ENCODE measurements around the gene SCGB1C2. TPM values are rescaled to one million over a fixed set of nuclear protein-coding genes. Genes with fewer than 3 reads are reported as not detected.
A peak's percentile ranks its signal among the peaks of the same experiment; 100 is the strongest.
"Not testable (repeated sequence)": the region's sequence is repeated elsewhere in the genome, so short reads cannot be mapped to it uniquely, and the experiment has no call there.

The SCGB1C2 gene
- total RNA-seq = not detected
- long read RNA-seq = 0 reads

- DNase-seq (ENCODE audit: low spot score) = peak; percentile 17
- intact Hi-C loops (cut with DNase I) = not testable (repeated sequence)
Measured at GRCh38 chr17:137166-137807, at the start of gene SCGB1C2. Gene SCGB1C2 (plus strand): TSS chr17:137569. CDS start chr17:137591, 22 bp downstream.

DNA sequence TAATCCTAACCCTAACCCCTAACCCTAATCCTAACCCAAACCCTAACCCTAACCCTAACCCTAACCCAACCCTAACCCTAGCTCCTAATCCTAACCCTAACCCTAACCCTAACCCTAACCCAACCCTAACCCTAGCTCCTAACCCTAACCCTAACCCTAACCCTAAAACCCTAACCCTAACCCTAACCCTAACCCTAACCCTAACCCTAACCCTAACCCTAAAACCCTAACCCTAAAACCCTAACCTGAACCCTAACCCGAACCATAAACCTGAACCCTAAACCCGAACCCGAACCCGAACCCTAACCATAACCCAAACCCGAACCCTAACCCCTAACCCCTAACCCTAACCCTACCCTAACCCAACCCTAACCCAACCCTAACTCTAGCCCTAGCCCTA is 24.3 kb upstream of the SCGB1C2 start:
- intact Hi-C loops (cut with DNase I); DNase-seq (ENCODE audit: low spot score): not testable (repeated sequence)

DNA sequence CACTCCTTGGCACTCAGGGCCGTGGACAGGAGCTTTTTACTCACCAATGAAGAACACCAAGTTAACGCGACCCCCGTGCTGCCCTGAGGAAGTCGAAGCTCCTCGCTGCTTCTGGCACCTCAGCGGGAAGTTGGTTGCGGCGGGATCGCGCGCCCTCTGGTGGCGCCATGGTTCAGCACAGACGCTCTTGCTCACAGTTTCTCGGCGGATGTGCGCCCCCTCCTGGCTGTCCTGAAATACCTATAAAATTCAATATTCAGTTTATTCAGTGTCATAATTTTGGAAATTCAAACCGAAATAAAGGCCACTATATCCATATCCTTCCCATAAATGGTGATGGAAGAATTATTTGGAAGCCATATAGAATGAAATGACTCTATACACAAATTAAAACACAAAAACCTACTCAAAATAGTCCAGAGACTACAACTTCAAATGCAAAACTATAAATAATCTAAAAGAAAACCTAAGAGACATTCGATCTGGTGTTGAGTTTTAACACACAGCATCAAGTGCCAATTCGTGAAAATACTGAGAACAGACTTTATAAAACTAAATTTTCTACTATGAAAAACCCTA is 18.9 kb upstream of the SCGB1C2 start:
- DNase-seq (ENCODE audit: low spot score); intact Hi-C loops (cut with DNase I): not testable (repeated sequence)

GRCh38 chr17:133932-134331 is 3.4 kb upstream of the SCGB1C2 start:
- intact Hi-C loops (cut with DNase I); DNase-seq (ENCODE audit: low spot score): not testable (repeated sequence)

- DNase-seq (ENCODE audit: low spot score) = peak; percentile 27
- intact Hi-C loops (cut with DNase I) = not testable (repeated sequence)
Measured at GRCh38 chr17:134332-134785, 3.0 kb upstream of the SCGB1C2 start.

- DNase-seq (ENCODE audit: low spot score); intact Hi-C loops (cut with DNase I): not testable (repeated sequence)
Measured at GRCh38 chr17:135022-135421, 2.3 kb upstream of the SCGB1C2 start.

GRCh38 chr17:135895-136294 is 1.5 kb upstream of the SCGB1C2 start:
- DNase-seq (ENCODE audit: low spot score); intact Hi-C loops (cut with DNase I): not testable (repeated sequence)

GRCh38 chr17:136531-136930 is 838 bp upstream of the SCGB1C2 start:
- DNase-seq (ENCODE audit: low spot score) = peak; percentile 78
- intact Hi-C loops (cut with DNase I) = not testable (repeated sequence)

DNA sequence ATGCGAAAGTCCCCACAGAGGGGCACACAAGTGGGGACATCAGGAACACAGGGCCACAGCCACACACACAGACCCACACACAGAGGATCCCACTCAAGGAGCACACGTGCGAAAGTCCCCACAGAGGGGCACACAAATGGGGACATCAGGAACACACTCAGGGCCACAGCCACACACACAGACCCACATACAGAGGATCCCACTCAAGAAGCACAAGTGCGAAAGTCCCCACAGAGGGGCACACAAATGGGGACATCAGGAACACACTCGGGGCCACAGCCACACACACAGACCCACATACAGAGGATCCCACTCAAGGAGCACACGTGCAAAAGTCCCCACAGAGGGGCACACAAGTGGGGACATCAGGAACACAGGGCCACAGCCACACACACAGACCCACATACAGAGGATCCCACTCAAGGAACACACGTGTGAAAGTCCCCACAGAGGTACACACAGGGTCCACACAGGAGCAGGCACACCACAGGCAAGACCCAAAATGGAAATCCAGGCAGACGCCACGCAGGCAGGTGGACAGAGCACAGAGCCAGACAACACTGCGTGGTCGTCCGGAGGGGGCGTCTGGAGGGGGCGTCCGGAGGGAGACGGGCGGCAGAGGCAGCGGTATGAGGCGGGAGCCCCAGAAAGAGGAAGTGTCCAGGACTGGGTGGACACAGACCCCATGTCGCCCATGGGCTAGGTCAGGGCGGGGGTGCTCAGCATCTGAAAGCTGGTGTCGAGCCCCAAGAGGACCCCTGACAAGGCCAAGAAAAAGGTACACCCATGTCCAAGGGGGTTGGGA is 2.2 kb downstream of the SCGB1C2 start:
- peak; percentile 60 for DNase-seq (ENCODE audit: low spot score)
- intact Hi-C loops (cut with DNase I) = not testable (repeated sequence)

- intact Hi-C loops (cut with DNase I) = loop anchor here (2.0 kb wide), 1 partner anchor 245 kb away; no protein-coding TSS in a partner anchor
- DNase-seq (ENCODE audit: low spot score) = peak; percentile 63
Measured at GRCh38 chr17:142102-142661, 4.8 kb downstream of the SCGB1C2 start.

DNA sequence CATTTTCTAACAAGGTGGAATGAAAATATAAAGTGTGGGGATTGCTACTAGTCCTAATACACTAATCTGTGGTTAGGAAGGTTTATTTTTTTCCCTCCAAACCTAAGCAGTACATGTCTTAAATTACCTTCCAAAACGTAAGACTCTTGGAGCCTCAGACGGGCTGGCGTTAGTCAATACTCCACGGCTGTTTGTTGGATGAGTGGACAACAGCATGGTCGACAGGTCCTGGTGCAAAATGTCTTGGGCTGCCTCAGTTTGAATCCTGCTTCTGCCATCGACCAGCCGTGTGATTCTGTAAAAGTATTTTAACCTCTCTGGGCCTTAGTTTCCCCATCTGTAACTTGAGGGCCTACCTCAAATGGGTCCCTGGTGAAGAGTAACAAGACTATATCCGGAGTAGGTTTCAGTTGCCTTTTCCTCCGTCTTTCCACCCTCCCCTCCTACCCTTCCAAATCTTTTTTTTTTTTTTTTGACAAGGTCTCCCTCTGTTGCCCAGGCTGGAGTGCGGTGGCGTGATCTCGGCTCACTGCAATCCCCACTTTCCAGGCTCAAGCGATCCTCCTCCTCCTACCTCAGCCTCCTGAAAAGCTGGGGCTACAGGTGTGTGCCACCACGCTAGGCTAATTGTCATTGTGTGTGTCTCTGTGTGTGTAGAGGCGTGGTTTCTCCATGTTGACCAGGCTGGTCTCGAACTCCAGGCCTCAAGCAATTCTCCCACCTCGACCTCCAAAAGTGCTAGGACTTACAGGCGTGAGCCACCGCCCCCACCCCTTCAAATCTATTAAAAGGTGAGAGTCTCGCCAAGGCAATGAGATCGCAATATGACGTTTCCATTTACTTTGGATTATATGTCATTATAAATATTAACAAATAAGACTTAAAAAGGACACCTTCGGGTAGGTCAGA is 5.8 kb downstream of the SCGB1C2 start:
- DNase-seq (ENCODE audit: low spot score) = peak; percentile 15
- intact Hi-C loops (cut with DNase I) = loop anchor here (2.0 kb wide), 1 partner anchor 244 kb away; no protein-coding TSS in a partner anchor

- DNase-seq (ENCODE audit: low spot score) = peak; percentile 91
- intact Hi-C loops (cut with DNase I) = loop anchor here (2.0 kb wide), 1 partner anchor 243 kb away; no protein-coding TSS in a partner anchor
Measured at GRCh38 chr17:143785-144281, 6.5 kb downstream of the SCGB1C2 start.

- intact Hi-C loops (cut with DNase I) = no loop called here
Measured at GRCh38 chr17:144936-145670, 7.7 kb downstream of the SCGB1C2 start.

GRCh38 chr17:145671-146541 is 8.5 kb downstream of the SCGB1C2 start:
- peak; percentile 50 for DNase-seq (ENCODE audit: low spot score)
- intact Hi-C loops (cut with DNase I) = no loop called here

More at GRCh38 chr17:144936-145670, 7.7 kb downstream of the SCGB1C2 start:
- DNase-seq (ENCODE audit: low spot score) = peak; percentile 57

DNA sequence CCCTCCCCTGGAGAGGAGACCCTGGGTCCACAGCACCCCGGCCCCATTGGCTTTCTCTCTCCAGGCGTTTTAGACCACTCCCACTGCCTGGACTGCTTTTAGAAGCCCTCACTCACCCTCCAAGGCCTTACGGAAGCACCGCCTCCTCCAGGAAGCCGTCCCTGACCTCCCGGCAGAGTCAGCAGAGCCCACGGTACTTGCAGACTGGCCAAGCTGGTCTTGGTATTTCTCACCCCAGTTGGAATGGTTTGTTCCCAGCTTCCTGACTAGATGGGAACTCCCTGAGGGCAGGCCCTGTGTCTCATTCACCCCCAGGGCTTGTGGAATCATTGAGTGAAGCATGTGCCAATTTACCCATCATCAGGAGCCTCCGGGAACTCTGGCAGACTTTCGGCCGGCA is 9.2 kb downstream of the SCGB1C2 start:
- intact Hi-C loops (cut with DNase I) = no loop called here

GRCh38 chr17:146983-147761 is 9.8 kb downstream of the SCGB1C2 start:
- intact Hi-C loops (cut with DNase I) = no loop called here
- DNase-seq (ENCODE audit: low spot score) = peak; percentile 63

More for the DNA sequence above, 9.2 kb downstream of the SCGB1C2 start:
- DNase-seq (ENCODE audit: low spot score) = peak; percentile 38

All from cardiac septum (tissue), 1 donor.